AG04449 (cell line): Measurements from ENCODE around the gene CAMTA1.

ENCODE experiments used
- CTCF ChIA-PET: fragments of 350-600 bp; formaldehyde crosslinking; extraction: SDS; loops from one replicate; lab custom pipeline; 2021; ENCODE audit warnings: antibody characterized with exemption; lab: Yijun Ruan, JAX
- POLR2A ChIA-PET: fragments of 400-600, 350-600 bp; formaldehyde crosslinking; extraction: SDS; loops from one replicate; lab custom pipeline; 2020; ENCODE audit warnings: antibody characterized with exemption, inconsistent platforms; lab: Yijun Ruan, JAX
- DNase-seq: peaks from one replicate; pipeline ENCODE4 v3.0.0-alpha.2; 2010; ENCODE audit warnings: low read depth, low spot score
- H3K4me3 ChIP-seq: 2 replicates; pipeline ENCODE4 v1.5.1; 2011; ENCODE audit warnings: low read depth, mild to moderate bottlenecking, control low read depth, low read length
- CTCF ChIP-seq: IDR thresholded peaks from one replicate; pipeline ENCODE4 v1.5.1; 2011; ENCODE audit warnings: mild to moderate bottlenecking, moderate library complexity, low read length, control low read depth, inconsistent platforms; ENCODE audit not compliant: insufficient read depth; ENCODE audit errors: missing control alignments

CAMTA1 gene

GRCh38 chr1:7510389-7510931 is 725.2 kb downstream of the CAMTA1 start:
- no peak for DNase-seq
- TF ChIP-seq CTCF, result no peak
- POLR2A ChIA-PET, result no interaction called here
- H3K4me3 ChIP-seq, result no peak overlapping the region
- CTCF ChIA-PET, result no interaction called here

GRCh38 chr1:7511381-7511780 is 726.1 kb downstream of the CAMTA1 start:
- ChIA-PET POLR2A (interaction anchor here (0.6 kb wide), 1 partner anchor 1852 kb away, joined by 3 read pairs; no protein-coding TSS in a partner anchor), CTCF (interaction anchor here (1.1 kb wide), 1 partner anchor 9 kb away, joined by 3 read pairs; no protein-coding TSS in a partner anchor)
- H3K4me3 ChIP-seq, result no peak overlapping the region
- TF ChIP-seq CTCF, result no peak
- DNase-seq, result no peak

- no peak for DNase-seq
- ChIA-PET CTCF (no interaction called here), POLR2A (no interaction called here)
Observed at GRCh38 chr1:7513081-7513480, 727.8 kb downstream of the CAMTA1 start.

GRCh38 chr1:7515175-7515574 is 729.9 kb downstream of the CAMTA1 start:
- no peak for TF ChIP-seq CTCF
- no peak for DNase-seq
- H3K4me3 ChIP-seq, result no peak overlapping the region
- ChIA-PET POLR2A (no interaction called here), CTCF (no interaction called here)

More at GRCh38 chr1:7513081-7513480, 727.8 kb downstream of the CAMTA1 start:
- H3K4me3 ChIP-seq, result no peak overlapping the region
- TF ChIP-seq CTCF, result no peak

- ChIA-PET POLR2A (no interaction called here), CTCF (no interaction called here)
- no peak for DNase-seq
- H3K4me3 ChIP-seq, result no peak overlapping the region
- no peak for TF ChIP-seq CTCF
Observed at GRCh38 chr1:7515904-7516303, 730.6 kb downstream of the CAMTA1 start.

GRCh38 chr1:7516341-7516740 is 731.1 kb downstream of the CAMTA1 start:
- no peak for DNase-seq
- POLR2A ChIA-PET, result no interaction called here

More at GRCh38 chr1:7516341-7516740, 731.1 kb downstream of the CAMTA1 start:
- no peak overlapping the region for H3K4me3 ChIP-seq
- peak; percentile 29 for TF ChIP-seq CTCF
- CTCF ChIA-PET, result no interaction called here
